HG02938 (cell line): Measurements from ENCODE around the gene ACO1.
A peak's percentile ranks its signal among the peaks of the same experiment; 100 is the strongest.

Source experiments
- ATAC-seq: cut with Tn5 transposase; IDR thresholded peaks from one replicate; pipeline ENCODE4 v1.9.1; 2021; ENCODE audit warnings: mild to moderate bottlenecking, moderate library complexity; ENCODE audit not compliant: unreplicated experiment

Gene ACO1

DNA sequence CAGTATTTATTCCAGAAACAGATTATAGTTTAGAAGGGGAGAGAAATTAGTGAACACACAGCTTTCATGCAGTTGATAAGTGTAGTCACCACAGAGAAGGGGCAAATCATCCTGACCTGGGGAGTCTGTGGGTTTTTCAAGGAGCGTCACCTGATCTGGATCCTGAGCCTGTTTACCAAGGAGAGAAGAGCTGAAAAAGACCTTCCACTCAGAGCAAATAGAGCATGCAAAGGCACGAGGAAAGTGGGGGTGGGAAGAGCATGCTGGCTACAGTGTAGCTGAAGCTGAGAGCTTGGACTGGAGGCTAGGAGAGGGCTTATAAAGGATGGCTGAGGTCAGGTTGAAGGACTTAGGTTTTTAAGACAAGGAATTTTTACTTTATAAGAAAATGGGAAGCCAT is 30.4 kb downstream of the ACO1 start:
- ATAC-seq, result no peak

DNA sequence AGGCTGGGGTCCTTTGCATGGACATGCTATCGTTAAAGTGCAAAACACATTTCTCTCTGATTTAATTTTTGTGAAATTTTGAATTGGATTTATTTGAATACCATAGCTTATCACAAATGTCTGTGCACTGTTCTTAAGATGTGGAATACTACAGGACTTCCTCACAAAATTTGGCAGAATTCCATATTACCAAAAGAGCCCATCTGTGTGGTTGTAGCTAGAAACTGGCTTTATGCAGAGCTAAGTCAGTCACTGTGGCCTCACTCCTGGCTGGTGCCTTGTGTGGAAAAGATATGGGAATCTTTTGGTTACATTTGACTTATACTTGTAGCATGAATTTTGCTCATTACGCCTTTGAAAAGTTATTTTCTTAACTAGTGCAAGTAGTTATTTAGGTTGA is 35.5 kb downstream of the ACO1 start:
- ATAC-seq, result no peak

GRCh38 chr9:32422237-32422806 is 37.9 kb downstream of the ACO1 start:
- ATAC-seq, result no peak

DNA sequence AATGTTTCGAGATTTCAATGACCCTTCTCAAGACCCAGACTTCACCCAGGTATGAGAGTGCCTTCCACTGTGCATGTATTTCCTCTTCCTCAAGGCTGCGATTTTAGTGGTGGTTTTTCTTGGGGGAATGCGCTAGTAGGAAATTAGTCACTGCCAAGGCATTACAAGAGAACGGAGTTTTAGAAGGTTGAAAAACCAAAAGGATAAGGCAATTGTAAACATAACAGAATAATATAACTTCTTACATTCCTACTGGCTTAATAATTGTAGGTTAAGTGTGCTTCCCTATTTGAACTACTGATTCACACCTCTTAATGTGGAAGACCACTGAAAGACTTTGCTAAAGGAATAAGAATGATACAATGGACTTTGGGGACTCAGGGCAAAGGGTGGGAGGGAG is 38.9 kb downstream of the ACO1 start:
- ATAC-seq, result no peak

DNA sequence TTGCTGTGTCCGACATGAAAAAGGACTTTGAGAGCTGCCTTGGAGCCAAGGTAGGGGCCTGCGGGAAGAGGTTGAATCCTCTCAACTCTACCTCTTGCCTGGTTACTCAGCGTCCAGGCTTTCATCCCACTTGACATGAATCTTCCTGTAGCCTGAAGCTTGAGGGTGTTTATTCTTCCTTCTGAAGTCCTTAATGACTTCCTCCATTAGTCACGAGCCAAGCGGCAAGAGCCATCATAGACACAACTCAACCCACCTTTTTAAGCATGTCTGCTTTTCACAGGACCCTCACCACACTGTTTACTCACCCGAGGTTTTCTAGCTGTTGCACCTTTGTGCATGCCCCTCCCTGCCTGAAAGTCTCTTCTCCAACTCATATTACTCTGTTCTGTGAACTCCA is 40.2 kb downstream of the ACO1 start:
- no peak for ATAC-seq

DNA sequence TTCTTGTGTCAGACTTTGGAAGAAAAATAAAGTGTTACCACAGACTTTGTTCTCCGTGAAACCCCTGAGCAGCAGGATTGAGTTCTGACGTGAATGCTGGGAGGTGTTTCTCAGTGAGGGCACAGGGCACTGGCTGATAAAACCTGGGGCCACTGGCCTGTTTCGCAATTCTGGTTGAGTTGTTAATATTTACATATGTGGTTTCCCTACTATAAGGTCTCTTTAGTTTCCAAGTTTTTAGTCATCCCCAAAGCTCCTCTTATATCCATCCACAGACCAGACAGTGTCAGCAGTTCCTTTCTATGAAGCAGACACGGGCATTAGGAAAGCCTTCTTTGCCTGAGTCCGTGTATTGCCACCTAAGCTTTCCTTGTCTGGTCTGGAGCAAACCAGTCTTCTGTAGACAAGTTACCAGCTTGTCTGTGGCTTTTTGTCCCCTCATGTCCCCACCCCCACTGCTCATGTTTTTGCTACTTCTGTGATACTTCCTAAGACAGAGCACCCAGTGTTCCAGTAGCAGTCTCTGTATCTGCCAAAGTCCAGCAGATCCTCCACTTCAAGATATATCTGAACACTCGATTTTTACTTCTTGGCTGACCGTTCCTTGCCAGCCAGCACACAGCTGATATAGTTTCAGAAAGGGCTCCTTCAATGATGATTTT is 42.0 kb downstream of the ACO1 start:
- peak; percentile 67 for ATAC-seq

DNA sequence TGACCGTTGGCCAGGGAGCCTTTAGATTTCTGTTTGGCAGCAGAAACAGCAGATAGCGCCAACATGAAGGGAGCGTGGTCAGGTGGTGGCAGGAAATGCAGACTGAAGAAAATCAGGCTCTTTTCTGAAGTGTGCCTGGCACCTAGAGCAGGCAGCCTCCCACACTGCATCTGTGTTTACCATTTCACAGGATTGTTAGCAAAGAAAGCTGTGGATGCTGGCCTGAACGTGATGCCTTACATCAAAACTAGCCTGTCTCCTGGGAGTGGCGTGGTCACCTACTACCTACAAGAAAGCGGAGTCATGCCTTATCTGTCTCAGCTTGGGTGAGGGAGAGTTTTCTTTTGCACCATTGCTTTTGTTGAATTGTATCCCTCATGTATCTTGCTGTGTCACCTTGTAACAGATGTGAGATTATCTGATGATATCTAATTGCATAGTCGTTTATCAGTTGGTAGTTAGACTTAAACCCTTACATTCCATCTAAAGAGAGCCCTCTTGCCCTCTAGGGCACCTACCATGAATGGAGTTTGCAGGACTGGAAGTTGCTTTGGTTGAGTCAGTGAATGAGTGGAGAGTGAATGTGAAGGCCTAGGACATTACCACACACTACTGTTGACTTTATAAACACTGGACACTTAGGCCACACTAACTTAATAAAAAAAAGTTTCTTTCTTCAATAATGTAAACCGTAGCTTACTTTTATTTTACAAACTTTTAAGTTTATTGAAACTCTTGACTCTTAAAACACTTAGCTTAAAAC is 42.8 kb downstream of the ACO1 start:
- no peak for ATAC-seq

DNA sequence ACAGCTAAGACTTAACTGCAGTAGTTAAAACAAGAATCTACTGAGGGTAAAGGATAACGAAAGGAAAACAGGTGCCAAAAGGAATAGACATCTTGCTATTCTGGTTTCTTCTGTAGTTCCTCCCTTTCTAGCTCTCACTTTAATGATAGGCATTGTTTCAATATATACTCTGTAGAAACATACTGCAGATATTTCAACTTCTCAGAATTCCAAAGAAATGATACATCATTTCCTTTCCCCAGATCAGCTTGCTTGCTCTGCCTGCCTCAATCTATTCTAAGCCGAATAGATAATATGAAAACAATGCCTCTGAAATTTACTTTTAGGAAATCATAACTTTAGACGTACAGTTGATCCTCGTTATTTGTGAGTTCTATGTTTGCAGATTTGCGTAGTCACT is 46.3 kb downstream of the ACO1 start:
- ATAC-seq, result no peak

DNA sequence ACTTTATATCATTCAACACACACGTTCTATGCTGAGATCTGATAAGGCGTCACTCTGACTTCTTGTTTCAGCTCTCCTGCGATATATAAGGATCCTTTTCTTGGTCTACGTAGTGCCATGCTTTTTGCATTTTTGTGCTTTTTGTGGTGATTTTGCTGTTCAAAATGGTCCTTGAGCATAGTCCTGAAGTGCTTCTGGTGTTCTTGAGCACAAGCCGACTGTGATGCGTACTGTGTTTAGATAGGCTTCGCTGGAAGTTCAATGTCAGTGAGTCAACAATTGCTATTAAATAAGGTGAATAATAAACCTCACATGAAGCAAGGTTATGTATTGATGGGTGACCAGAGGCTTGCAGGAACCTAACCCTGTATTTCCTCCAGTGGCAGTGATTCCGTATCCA is 46.8 kb downstream of the ACO1 start:
- no peak for ATAC-seq

DNA sequence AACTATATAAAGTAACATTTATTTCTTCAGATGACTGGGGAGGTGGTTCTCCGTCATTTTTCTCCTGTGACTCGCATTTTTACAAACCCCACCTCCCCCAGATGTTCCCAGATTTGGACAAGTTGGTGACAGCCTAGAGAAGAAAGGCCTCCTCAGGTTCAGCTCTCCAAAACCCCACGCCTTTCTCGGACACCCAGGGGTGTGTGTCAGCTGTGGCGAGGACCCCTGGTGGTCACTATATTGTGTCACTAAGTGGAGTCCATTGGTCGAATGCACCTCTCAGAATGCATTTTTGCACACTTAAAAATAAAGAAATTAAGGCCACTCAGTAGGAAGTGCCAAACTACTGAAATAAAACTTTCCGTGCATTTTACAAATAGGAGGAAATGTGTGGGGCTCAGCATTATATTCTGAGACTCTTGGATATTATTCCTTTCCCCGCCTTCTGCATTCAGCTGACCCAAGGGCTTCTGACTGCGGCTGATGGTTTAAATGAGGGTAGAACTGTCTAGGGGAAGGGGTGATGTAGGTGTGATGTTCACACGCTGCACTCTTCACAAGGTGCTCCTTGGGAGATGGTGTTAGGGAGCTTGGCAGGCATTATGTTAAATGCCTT is 47.6 kb downstream of the ACO1 start:
- no peak for ATAC-seq

GRCh38 chr9:32434892-32435291 is 50.4 kb downstream of the ACO1 start:
- no peak for ATAC-seq

- no peak for ATAC-seq
Observed at GRCh38 chr9:32441678-32442077, 57.2 kb downstream of the ACO1 start.

- ATAC-seq, result no peak
Observed at GRCh38 chr9:32442433-32442832, 58.0 kb downstream of the ACO1 start.

- no peak for ATAC-seq
Observed at GRCh38 chr9:32449969-32450368, 65.5 kb downstream of the ACO1 start.

DNA sequence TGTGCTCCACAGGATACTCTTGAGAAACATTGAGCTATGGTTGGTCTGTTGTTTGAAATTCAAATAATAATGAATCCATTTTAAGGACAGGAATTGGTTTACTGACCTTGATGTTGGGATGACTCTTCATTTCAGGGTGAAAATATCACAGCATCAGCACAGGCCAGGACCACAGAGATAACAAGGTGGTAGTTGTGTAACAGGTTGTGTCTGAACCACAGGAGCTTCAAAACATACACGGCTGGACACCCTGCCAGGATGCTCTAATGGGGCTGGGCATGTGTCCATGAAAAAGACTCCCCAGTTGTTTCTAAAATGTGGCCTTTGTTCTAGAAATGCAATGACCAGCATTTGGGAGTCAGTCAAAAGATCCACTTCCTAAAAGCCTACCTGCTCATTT is 69.8 kb downstream of the ACO1 start:
- no peak for ATAC-seq

DNA sequence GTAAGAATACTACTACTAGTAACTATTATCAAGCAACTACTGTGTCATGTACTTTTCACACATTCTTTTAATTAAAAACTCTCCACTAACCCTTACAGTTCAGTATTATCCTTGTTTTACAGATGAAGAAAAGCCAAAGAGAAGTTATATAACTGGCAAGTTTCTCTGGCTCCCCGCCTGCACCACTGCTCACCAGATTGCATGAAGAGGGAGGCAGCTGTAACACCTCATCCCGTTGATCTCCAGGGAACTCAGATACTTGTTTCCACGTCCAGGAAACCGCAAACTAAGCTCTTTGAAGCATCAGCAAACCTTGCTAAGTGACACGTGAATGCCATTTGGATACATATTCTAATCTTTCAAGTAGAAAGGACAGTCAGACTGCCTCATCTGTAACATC is 71.3 kb downstream of the ACO1 start:
- no peak for ATAC-seq

DNA sequence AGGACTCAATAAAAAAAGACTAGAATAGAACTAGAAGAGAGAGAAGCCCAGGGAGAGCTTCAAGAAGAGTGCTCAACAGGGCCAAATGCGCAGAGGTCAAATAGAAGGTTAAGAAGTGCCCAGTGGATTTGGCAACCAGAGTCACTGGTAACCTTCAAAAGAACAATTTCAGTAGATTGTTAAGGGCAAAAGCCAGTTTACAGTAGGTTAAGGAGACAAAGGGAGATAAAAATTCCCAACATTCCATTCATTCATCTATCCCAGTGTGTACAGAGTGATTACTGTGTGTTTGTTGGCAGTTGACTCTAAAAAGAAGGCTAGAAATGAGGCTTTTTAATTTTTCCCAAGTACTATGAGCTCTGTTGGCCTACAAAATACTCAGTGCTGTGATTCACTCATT is 72.1 kb downstream of the ACO1 start:
- no peak for ATAC-seq

DNA sequence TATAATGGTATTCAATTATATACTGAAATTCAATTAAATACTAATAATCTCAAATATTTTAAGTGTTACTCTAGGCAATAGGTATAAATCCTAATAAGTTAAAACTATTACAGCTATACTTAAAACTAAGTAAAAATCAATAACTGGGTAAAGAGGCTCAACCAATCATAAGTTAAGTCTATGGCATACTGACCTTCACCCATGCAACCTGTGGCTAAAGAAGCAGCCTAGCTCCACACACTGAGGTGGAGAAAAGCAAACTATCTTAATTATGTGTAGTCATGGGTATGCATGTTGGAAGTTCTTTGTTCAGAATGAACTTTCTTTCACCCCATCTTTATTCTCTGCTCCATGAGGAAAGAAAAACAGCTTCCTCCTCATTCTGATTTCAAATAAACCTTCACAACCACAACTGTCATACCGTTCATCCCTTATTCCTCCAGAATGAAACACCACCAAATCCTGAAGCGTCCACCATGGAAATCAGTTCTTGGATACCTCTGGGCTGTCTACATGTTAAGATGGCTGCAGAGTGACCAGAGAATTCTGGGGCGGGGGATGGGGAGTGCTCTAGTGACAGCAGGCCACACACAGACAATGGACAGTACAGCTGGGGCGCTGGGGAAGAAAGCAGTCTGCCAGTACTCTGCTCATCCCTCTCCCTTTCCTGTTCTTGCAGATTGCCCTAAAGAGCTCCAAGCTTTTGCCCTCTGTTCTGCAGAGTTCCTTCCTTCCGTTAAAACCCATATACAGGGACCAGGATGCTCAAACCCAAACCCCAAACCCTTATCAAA is 79.3 kb downstream of the ACO1 start:
- no peak for ATAC-seq

DNA sequence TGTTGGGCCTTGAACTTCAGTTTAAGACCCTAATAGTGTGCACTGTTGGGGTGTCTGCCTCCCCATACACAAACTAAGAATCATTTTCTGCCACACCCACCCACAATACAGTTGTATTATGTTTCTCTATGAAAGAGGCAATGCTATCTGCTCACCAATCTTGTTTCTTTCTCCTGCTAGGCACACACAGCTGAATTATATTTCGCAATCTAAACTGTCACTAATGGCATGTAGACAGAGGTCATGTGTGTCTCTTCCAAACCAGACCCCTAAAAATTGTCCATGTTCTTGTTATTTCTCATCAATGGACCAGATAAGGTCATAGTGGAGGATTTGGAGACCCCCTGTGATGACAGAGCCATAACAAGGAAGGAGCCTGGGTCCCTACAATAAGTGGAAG is 84.3 kb downstream of the ACO1 start:
- ATAC-seq, result no peak

DNA sequence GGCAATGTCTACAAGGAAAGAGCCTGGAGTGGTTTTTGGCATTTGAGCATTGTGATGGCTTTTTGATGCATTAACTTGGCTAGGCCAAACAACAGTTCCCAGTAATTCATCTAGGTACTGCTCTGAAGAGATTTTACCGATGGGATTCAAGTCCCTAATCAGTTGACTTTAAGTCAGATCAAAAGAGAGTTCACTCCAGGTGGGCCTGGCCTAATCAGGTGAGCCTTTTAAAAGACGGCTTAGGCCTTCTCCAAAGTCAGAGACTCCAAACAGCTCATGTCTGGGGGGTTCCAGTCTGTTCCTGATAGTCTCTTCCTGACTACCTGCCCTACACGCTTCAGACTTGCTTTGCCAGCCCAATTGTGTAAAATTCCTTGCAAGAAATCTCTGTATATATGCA is 87.9 kb downstream of the ACO1 start:
- no peak for ATAC-seq

GRCh38 chr9:32483343-32483742 is 98.9 kb downstream of the ACO1 start:
- no peak for ATAC-seq
